A549 (cell line): ENCODE results near the gene BTAF1. TPM values are rescaled to one million over a fixed set of nuclear protein-coding genes. Genes with fewer than 3 reads are reported as not detected.

ENCODE experiments used
- ATAC-seq, 2 experiments: fragments of 200-7000 bp in 1 of 2; fragments of >200 bp in 1 of 2; cut with Nextera tagmentation in 1 of 2; cut with Tn5 transposase in 1 of 2; 3 replicates each; pipeline versions ENCODE4 v1.8.0 to v1.9.1; 2018 to 2020; ENCODE audit warnings: mild to moderate bottlenecking in 1 of 2, moderate library complexity in 1 of 2
- CTCF ChIA-PET: fragments of 300-600 bp; sonication (Branson Sonifier 250); formaldehyde crosslinking; extraction: SDS; loops from one replicate; lab custom pipeline; 2021; ENCODE audit warnings: antibody characterized with exemption, inconsistent platforms; lab: Yijun Ruan, JAX
- POLR2A ChIA-PET: fragments of 350-600 bp; formaldehyde crosslinking; extraction: SDS; loops from one replicate; lab custom pipeline; 2021; ENCODE audit warnings: antibody characterized with exemption, inconsistent platforms; lab: Yijun Ruan, JAX
- DNase-seq, 2 experiments: peaks; one replicate each; pipeline versions ENCODE4 v3.0.0 to v3.0.0-alpha.2; 2011 to 2016; ENCODE audit warnings: low read depth in 1 of 2, low spot score in 1 of 2
- FAIRE-seq: peaks from 2 replicates; lab custom pipeline; 2011; peaks lifted over from hg19 to GRCh38; lab: Jason Lieb, UNC
- H3K27ac ChIP-seq, 2 experiments: fragments of >200 bp; sonication (Bioruptor Twin); formaldehyde crosslinking; 3 replicates each; pipeline ENCODE4 v1.5.1; 2016 to 2017
- H3K4me1 ChIP-seq: fragments of >200 bp; sonication (Bioruptor Twin); formaldehyde crosslinking; 3 replicates; pipeline ENCODE4 v1.6.1; 2016
- H3K4me2 ChIP-seq: fragments of >200 bp; sonication (Bioruptor Twin); formaldehyde crosslinking; 3 replicates; pipeline ENCODE4 v1.6.1; 2016
- H3K4me3 ChIP-seq: fragments of >200 bp; sonication (Bioruptor Twin); formaldehyde crosslinking; 3 replicates; pipeline ENCODE4 v1.5.1; 2016
- H3K9me3 ChIP-seq: fragments of >200 bp; sonication (Bioruptor Twin); formaldehyde crosslinking; 3 replicates; pipeline ENCODE4 v1.6.1; 2016
- CEBPB ChIP-seq, 2 experiments: fragments of >200 bp in 1 of 2; sonication (Bioruptor Twin) in 1 of 2; formaldehyde crosslinking in 1 of 2; IDR thresholded peaks; 2 replicates each; pipeline ENCODE4 v1.6.1; 2012 to 2016
- CHD2 ChIP-seq: fragments of 150-350 bp; IDR thresholded peaks from 2 replicates; pipeline ENCODE4 v1.6.1; 2014; ENCODE audit warnings: low read length; ENCODE audit not compliant: partially characterized antibody
- CHD4 ChIP-seq: fragments of 200-600 bp; sonication (generic); IDR thresholded peaks from 2 replicates; pipeline ENCODE4 v1.6.1; 2016; ENCODE audit warnings: antibody characterized with exemption, mild to moderate bottlenecking, borderline replicate concordance
- FOSB ChIP-seq: fragments of 250-450 bp; sonication (Bioruptor Pico); IDR thresholded peaks from 2 replicates; pipeline ENCODE4 v1.5.0; 2020; ENCODE audit warnings: mild to moderate bottlenecking, moderate library complexity
- FOSL2 ChIP-seq, 2 experiments: fragments of 450-650 bp in 1 of 2; fragments of >200 bp in 1 of 2; sonication (Bioruptor Twin) in 1 of 2; formaldehyde crosslinking; IDR thresholded peaks; 2 replicates each; pipeline versions ENCODE4 v1.5.0 to v1.6.1; 2016 to 2020; ENCODE audit warnings: mild to moderate bottlenecking in 1 of 2, moderate library complexity in 1 of 2
- HOXB13 ChIP-seq: fragments of 250-450 bp; sonication (Bioruptor Pico); IDR thresholded peaks from 2 replicates; pipeline ENCODE4 v1.5.0; 2020; ENCODE audit warnings: low read depth, mild to moderate bottlenecking, moderate library complexity
- HOXB5 ChIP-seq: fragments of 250-450 bp; sonication (Bioruptor Pico); IDR thresholded peaks from 2 replicates; pipeline ENCODE4 v1.5.0; 2020; ENCODE audit warnings: mild to moderate bottlenecking, moderate library complexity
- KDM1A ChIP-seq: fragments of 200-600 bp; sonication (generic); IDR thresholded peaks from 2 replicates; pipeline ENCODE4 v1.6.1; 2016; ENCODE audit warnings: low read depth, mild to moderate bottlenecking
- MAFK ChIP-seq: fragments of 450-650 bp; IDR thresholded peaks from 2 replicates; pipeline ENCODE4 v1.6.1; 2014; ENCODE audit not compliant: partially characterized antibody
- MAZ ChIP-seq: fragments of 150-350 bp; IDR thresholded peaks from 2 replicates; pipeline ENCODE4 v1.6.1; 2014; ENCODE audit warnings: antibody characterized with exemption, low read depth, low read length, borderline replicate concordance
- MYC ChIP-seq: IDR thresholded peaks from 2 replicates; pipeline ENCODE4 v1.6.1; 2012; ENCODE audit warnings: mild to moderate bottlenecking, inconsistent platforms, low read length, improper control_type of control experiment, borderline replicate concordance
- NPAS2 ChIP-seq: fragments of 250-450 bp; sonication (Bioruptor Pico); IDR thresholded peaks from 2 replicates; pipeline ENCODE4 v1.8.0; 2022; ENCODE audit warnings: mild to moderate bottlenecking, moderate library complexity, borderline replicate concordance
- PHF8 ChIP-seq: fragments of 200-600 bp; sonication (generic); IDR thresholded peaks from 2 replicates; pipeline ENCODE4 v1.6.1; 2016; ENCODE audit warnings: low read depth, mild to moderate bottlenecking, antibody characterized with exemption, moderate library complexity, borderline replicate concordance
- POLR2A ChIP-seq: IDR thresholded peaks from 2 replicates; pipeline ENCODE4 v1.6.1; 2012; ENCODE audit warnings: mild to moderate bottlenecking, low read length
- RAD21 ChIP-seq, 2 experiments: fragments of >200 bp in 1 of 2; sonication (Bioruptor Twin) in 1 of 2; formaldehyde crosslinking in 1 of 2; IDR thresholded peaks in 1 of 2; conservative IDR thresholded peaks in 1 of 2; 2 replicates in 1 of 2; 3 replicates in 1 of 2; pipeline ENCODE4 v1.6.1; 2012 to 2018; ENCODE audit warnings: inconsistent platforms in 1 of 2
- RARB ChIP-seq: fragments of 250-450 bp; sonication (Bioruptor Pico); IDR thresholded peaks from 2 replicates; pipeline ENCODE4 v1.8.0; 2021; ENCODE audit warnings: mild to moderate bottlenecking, moderate library complexity
- RCOR1 ChIP-seq: fragments of 150-350 bp; IDR thresholded peaks from 2 replicates; pipeline ENCODE4 v1.6.1; 2014; ENCODE audit warnings: antibody characterized with exemption, low read length, low read depth
- RFX5 ChIP-seq: fragments of 450-650 bp; IDR thresholded peaks from 2 replicates; pipeline ENCODE4 v1.7.1; 2014; ENCODE audit warnings: antibody characterized with exemption, mild to moderate bottlenecking, moderate library complexity
- RNF2 ChIP-seq: fragments of 200-600 bp; sonication (generic); IDR thresholded peaks from 2 replicates; pipeline ENCODE4 v1.6.1; 2016; ENCODE audit warnings: low read depth, mild to moderate bottlenecking, antibody characterized with exemption, moderate library complexity, borderline replicate concordance
- SMC3 ChIP-seq: fragments of >200 bp; sonication (Bioruptor Twin); formaldehyde crosslinking; IDR thresholded peaks from 3 replicates; pipeline ENCODE4 v1.6.1; 2018; ENCODE audit warnings: inconsistent platforms
- ZFP36 ChIP-seq: fragments of 450-650 bp; IDR thresholded peaks from 2 replicates; pipeline ENCODE4 v1.6.1; 2014; ENCODE audit warnings: borderline replicate concordance; ENCODE audit not compliant: partially characterized antibody
- WGBS: methylation state at CpG from one replicate; pipeline ENCODE4 v1.1.6; 2017; ENCODE audit errors: missing lambda C conversion rate; 5-methylcytosine and 5-hydroxymethylcytosine counted together
- polyA minus RNA-seq: library from RNA; depleted of rRNA, polyadenylated mRNA; stranded (reverse); fragments of >200 nt; gene quantifications from 2 replicates; pipeline ENCODE4 v1.2.3, GENCODE V29; 2011; rRNA and poly(A)+ RNA removed
- polyA plus RNA-seq, 4 experiments: library from polyadenylated mRNA; depleted of rRNA in 3 of 4; stranded (reverse); fragments of >200 nt; fragmentation: RNase III in 1 of 4; extraction: RNeasy Plus Mini Kit Qiagen cat#74134 plus additional on column Dnase treatment in 1 of 4; gene quantifications; 2 replicates in 3 of 4; 3 replicates in 1 of 4; pipeline ENCODE4 v1.2.3, GENCODE V29; 2011 to 2017
- TF ChIP-seq, protein P1 (sequence below): fragments of >200 bp; sonication (Bioruptor Twin); formaldehyde crosslinking; IDR thresholded peaks from 3 replicates; pipeline ENCODE4 v1.5.1; 2016
- TF ChIP-seq, protein P2 (sequence below): fragments of 250-450 bp; sonication (Bioruptor Pico); IDR thresholded peaks from 2 replicates; pipeline ENCODE4 v1.5.0; 2020; ENCODE audit warnings: low read depth, mild to moderate bottlenecking, moderate library complexity
- TF ChIP-seq, protein P3 (sequence below): fragments of 250-450 bp; sonication (Bioruptor Pico); IDR thresholded peaks from 2 replicates; pipeline ENCODE4 v1.5.0; 2021; ENCODE audit warnings: mild to moderate bottlenecking, moderate library complexity, borderline replicate concordance
- TF ChIP-seq, protein P4 (sequence below): IDR thresholded peaks from 2 replicates; pipeline ENCODE4 v1.6.1; 2012; ENCODE audit warnings: low read depth, borderline replicate concordance
- TF ChIP-seq, protein P5 (sequence below): IDR thresholded peaks from 2 replicates; pipeline ENCODE4 v1.6.1; 2012
- TF ChIP-seq, protein P6 (sequence below): fragments of 450-650 bp; IDR thresholded peaks from 2 replicates; pipeline ENCODE4 v1.6.1; 2014; ENCODE audit warnings: antibody characterized with exemption

BTAF1 gene
- polyA plus RNA-seq (2011; rRNA removed) (43.6 and 54.7 TPM in 2 replicates), polyA plus RNA-seq (2017; fragmentation: RNase III; extraction: RNeasy Plus Mini Kit Qiagen cat#74134 plus additional on column Dnase treatment) (16.7 to 17.1 TPM (median 17.1 TPM) in 3 replicates), polyA minus RNA-seq (28.8 and 31.5 TPM in 2 replicates)
- polyA plus RNA-seq (2012; cell fraction: cytosol; rRNA removed) = 5.0 and 5.5 TPM in 2 replicates
- 18.0 and 23.6 TPM in 2 replicates for polyA plus RNA-seq (2012; cell fraction: nucleus; rRNA removed)

DNA sequence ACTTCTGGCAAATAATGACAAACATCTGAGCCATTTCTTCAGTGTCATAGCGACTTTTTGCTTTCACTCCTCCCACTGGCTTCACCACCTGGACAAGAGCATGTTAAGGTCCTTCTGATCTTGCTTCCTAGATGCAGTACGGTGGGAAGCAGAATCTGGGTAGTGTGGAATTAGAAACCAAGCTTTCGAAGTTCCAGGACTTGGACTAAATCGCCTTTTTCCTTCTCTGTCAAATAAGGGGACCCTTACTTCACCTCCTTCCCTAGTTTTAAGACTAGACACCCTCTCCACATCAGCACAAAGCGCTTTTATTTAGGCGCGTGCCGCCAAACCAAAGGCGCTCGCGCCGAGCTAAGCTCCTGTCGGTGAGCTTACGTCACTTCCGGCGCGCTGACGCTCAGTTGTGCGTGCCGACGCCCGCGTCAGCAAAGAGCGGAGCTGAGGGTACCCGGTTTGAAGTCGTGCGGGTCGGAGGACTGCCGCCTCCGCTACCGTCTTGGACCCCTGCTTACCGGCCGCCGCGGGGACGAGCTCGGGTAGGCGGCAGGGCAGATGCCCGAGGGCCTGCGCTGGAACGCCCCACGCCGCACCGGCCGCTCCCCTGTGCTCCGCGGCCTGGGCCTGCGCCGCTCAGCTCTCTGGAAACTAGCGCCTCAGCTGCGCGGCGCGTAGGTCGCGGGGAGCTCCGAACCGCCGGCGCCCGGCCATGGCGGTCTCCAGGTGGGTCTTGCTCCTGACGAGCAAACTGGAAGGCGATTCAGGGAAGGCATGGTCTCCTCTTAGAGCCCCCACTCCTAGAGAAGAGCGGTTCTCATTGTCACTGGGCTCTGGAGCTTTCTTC lies at the start of gene BTAF1:
BTAF1 (plus strand) TSS at position 400 of the 841 bp plus-strand sequence; CDS start at position 707, 307 bp downstream.
- H3K9me3 ChIP-seq = no peaks in the 10 kb centered on the region
- peak within 1 kb of the TSS; percentile 83 to 94 for H3K27ac ChIP-seq
- FAIRE-seq (no peak), ATAC-seq (peak; percentile 97 to 99), DNase-seq (peak; percentile 82 to 96)
- CTCF ChIA-PET = interaction anchor here (0.7 to 2.9 kb wide), 5 partner anchors 11 to 1044 kb away, joined by 3 to 17 read pairs (median 6); partner anchors contain the start of gene FGFBP3
- POLR2A ChIA-PET = interaction anchor here (0.8 to 1.6 kb wide), 17 partner anchors 9 to 760 kb away, joined by 3 to 22 read pairs (median 4); partner anchors contain the start of genes FGFBP3, HECTD2, IDE and TNKS2
- peak within 1 kb of the TSS; percentile 58 for H3K4me3 ChIP-seq
- H3K4me1 ChIP-seq = peaks cover 14% of the 10 kb centered on the region; the same call in 2 of the 3 replicates
- H3K4me2 ChIP-seq = peak within 1 kb of the TSS; percentile 92
- under 1% methylated on average over 43 of the region's 65 CpGs for WGBS
- no peak for TF ChIP-seq FOSL2 (IDR thresholded peaks at IDR 0.05)
- no peak for TF ChIP-seq FOSL2 (CRISPR knock-in tag; IDR thresholded peaks at IDR 0.05)
- TF ChIP-seq, protein P1, sequence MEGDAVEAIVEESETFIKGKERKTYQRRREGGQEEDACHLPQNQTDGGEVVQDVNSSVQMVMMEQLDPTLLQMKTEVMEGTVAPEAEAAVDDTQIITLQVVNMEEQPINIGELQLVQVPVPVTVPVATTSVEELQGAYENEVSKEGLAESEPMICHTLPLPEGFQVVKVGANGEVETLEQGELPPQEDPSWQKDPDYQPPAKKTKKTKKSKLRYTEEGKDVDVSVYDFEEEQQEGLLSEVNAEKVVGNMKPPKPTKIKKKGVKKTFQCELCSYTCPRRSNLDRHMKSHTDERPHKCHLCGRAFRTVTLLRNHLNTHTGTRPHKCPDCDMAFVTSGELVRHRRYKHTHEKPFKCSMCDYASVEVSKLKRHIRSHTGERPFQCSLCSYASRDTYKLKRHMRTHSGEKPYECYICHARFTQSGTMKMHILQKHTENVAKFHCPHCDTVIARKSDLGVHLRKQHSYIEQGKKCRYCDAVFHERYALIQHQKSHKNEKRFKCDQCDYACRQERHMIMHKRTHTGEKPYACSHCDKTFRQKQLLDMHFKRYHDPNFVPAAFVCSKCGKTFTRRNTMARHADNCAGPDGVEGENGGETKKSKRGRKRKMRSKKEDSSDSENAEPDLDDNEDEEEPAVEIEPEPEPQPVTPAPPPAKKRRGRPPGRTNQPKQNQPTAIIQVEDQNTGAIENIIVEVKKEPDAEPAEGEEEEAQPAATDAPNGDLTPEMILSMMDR = no peak
- no peak for TF ChIP-seq KDM1A
- TF ChIP-seq RAD21 (conservative IDR thresholded peaks at IDR 0.05 in 1 of 2, IDR thresholded peaks at IDR 0.05 in 1 of 2) = no peak
- no peak for TF ChIP-seq RCOR1
- TF ChIP-seq, protein P2, sequence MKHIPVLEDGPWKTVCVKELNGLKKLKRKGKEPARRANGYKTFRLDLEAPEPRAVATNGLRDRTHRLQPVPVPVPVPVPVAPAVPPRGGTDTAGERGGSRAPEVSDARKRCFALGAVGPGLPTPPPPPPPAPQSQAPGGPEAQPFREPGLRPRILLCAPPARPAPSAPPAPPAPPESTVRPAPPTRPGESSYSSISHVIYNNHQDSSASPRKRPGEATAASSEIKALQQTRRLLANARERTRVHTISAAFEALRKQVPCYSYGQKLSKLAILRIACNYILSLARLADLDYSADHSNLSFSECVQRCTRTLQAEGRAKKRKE = peak; percentile 60; the same call in 1 of the 2 replicates
- no peak for TF ChIP-seq CEBPB (IDR thresholded peaks at IDR 0.05)
- no peak for TF ChIP-seq FOSB (CRISPR knock-in tag)
- TF ChIP-seq, protein P3, sequence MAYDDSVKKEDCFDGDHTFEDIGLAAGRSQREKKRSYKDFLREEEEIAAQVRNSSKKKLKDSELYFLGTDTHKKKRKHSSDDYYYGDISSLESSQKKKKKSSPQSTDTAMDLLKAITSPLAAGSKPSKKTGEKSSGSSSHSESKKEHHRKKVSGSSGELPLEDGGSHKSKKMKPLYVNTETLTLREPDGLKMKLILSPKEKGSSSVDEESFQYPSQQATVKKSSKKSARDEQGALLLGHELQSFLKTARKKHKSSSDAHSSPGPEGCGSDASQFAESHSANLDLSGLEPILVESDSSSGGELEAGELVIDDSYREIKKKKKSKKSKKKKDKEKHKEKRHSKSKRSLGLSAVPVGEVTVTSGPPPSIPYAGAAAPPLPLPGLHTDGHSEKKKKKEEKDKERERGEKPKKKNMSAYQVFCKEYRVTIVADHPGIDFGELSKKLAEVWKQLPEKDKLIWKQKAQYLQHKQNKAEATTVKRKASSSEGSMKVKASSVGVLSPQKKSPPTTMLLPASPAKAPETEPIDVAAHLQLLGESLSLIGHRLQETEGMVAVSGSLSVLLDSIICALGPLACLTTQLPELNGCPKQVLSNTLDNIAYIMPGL = no peak; the same call in 1 of the 2 replicates
- peak; percentile 78 for TF ChIP-seq RARB (CRISPR knock-in tag)
- TF ChIP-seq, protein P4, sequence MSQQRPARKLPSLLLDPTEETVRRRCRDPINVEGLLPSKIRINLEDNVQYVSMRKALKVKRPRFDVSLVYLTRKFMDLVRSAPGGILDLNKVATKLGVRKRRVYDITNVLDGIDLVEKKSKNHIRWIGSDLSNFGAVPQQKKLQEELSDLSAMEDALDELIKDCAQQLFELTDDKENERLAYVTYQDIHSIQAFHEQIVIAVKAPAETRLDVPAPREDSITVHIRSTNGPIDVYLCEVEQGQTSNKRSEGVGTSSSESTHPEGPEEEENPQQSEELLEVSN = peak; percentile 86
- TF ChIP-seq ZFP36 = no peak
- TF ChIP-seq POLR2A = peak; percentile 94
- TF ChIP-seq PHF8 = peak; percentile 97
- TF ChIP-seq, protein P5, sequence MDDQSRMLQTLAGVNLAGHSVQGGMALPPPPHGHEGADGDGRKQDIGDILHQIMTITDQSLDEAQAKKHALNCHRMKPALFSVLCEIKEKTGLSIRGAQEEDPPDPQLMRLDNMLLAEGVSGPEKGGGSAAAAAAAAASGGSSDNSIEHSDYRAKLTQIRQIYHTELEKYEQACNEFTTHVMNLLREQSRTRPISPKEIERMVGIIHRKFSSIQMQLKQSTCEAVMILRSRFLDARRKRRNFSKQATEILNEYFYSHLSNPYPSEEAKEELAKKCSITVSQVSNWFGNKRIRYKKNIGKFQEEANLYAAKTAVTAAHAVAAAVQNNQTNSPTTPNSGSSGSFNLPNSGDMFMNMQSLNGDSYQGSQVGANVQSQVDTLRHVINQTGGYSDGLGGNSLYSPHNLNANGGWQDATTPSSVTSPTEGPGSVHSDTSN = no peak
- TF ChIP-seq CHD2 = no peak
- no peak for TF ChIP-seq HOXB5
- no peak; the same call in 1 of the 2 replicates for TF ChIP-seq MYC
- TF ChIP-seq CHD4 = no peak
- TF ChIP-seq, protein P6, sequence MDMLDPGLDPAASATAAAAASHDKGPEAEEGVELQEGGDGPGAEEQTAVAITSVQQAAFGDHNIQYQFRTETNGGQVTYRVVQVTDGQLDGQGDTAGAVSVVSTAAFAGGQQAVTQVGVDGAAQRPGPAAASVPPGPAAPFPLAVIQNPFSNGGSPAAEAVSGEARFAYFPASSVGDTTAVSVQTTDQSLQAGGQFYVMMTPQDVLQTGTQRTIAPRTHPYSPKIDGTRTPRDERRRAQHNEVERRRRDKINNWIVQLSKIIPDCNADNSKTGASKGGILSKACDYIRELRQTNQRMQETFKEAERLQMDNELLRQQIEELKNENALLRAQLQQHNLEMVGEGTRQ = peak; percentile 27; the same call in 1 of the 2 replicates
- TF ChIP-seq NPAS2 (CRISPR knock-in tag) = no peak
- peak; percentile 52 for TF ChIP-seq MAFK
- TF ChIP-seq MAZ = no peak
- no peak for TF ChIP-seq SMC3
- TF ChIP-seq HOXB13 = peak; percentile 69
- TF ChIP-seq RFX5 = peak; percentile 18; the same call in 1 of the 2 replicates
- TF ChIP-seq RNF2 = no peak
